CD1c-positive myeloid dendritic cell (primary cell): ENCODE data around the gene OTOA.
"Not testable (repeated sequence)": the region's sequence is repeated elsewhere in the genome, so short reads cannot be mapped to it uniquely, and the experiment has no call there.

ENCODE experiments used
- DNase-seq: peaks from one replicate; pipeline ENCODE4 v3.0.0-alpha.2; 2016; ENCODE audit errors: extremely low spot score

OTOA gene

DNA sequence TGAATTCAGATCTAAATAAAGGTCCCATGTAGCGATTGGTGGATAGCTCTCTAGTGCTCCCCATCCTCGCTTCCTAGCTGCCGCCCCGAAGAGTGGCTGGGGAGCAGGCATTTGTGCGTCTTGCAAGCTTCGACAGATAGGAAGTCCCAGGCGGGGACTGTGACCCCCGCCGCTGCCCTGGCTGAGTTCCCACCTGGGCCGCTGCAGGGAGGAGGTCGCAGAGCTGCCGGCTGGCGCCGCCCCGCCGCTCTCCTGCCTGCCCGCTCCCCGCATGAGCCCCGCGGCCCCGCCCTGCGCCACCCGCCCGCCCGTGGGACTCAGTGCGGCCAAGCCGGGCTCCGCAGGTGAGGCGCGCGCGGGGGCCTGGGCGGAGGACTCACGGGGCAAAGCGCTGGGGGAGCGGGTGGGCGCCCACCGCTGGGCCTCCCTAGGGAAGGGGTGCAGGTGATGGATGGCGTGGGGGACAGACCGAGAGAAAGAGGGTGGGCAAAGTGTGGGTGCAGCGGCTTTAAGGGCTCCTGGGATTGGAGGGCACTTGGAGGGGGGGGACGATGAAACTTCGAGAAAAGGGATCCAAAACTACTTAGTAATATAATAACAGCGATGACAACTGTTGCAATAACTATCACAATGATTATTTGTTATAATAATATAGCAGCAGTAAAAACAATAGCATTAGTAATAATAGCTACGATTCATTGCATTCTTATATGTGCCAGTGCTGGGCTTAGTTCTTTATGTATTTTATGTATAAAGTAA lies at the start of gene OTOA:
Gene OTOA, plus strand, starts transcription at position 80 of the 759 bp plus-strand sequence. CDS start 14,547 bp downstream, outside the sequence.
- peak; percentile 10 for DNase-seq

DNA sequence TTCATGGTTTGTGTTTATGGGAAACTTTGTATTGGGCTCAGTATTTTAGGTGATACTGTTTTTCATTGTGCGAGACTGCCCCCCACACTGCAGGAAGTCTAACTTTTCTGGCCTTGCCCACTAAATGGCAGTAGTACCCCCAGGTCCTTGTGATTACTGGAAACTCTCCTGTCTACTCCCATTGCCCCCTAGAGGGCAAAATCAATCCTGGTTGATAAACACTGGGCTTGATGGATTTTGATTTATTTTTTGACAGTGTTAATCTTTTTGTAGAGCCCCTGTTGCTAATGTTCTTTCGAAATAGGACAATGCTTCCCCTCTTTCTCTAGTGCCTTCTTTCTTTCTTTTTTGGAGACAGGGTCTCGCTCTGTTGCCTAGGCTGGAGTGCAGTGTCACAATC lies 48.9 kb upstream of the OTOA start:
- no peak for DNase-seq

DNA sequence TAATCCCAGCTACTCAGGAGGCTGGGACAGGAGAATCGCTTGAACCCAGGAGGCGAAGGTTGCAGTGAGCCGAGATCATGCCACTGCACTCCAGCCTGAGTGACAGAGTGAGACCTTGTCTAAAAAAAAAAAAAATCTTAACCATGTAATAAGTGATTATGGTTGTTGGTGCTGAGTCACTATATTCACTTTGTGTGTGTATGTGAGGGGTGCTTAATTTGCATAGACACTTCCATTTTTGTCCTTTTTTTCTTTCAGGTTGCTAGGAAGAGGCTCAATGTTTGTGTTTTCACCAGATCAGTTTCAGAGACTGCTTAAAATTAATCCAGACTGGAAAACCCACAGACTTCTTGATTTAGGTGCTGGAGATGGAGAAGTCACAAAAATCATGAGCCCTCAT lies 46.2 kb upstream of the OTOA start:
- peak; percentile 51 for DNase-seq

DNA sequence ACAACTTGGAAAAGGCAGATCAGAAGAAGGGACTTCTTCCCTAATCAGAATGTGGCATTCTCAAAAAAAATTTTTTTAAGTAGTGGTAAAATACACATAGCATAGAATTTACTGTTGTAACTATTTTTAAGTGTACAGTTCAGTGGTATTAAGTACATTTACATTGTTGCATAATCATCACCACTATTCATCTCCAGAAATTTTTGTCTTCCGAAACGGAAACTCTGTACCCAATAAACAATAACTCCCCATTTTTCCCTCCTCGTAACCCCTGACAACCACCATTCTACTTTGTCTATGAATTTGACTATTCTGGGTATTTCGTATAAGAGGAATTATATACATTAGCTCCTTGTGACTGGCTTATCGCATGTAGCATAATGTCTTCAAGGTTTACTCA lies 45.5 kb upstream of the OTOA start:
- DNase-seq = no peak

DNA sequence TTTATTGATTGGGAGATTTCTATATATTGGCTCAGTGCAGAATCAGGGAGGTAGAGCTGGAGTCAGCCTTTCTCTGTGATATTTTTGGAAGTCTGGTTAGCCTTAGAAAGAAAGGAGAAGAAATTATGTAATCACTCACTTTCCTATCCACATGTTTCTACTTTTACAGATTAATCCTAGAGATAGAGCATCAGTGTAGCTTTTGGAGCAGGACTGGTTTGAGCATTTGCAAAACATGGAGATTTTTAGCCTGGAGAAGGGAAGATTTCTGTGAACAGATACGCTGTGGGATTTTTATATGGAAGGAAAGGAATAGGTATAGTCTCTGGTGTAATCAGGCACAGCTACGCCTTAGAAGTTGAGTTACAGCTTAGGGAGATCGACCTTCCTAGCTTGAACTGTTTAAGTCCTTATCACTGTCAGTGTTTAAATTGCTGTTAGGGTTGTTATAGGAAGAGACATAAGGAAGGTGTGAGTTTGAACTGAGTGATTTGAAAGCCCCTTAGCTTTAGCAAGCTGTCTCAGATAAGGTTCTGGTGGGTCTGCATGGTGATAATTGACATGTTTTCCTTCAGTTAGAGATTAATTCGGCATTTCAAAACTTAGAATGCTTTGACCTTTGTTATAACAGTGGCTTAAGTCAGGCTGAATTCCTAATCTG lies 43.9 kb upstream of the OTOA start:
- no peak for DNase-seq

DNA sequence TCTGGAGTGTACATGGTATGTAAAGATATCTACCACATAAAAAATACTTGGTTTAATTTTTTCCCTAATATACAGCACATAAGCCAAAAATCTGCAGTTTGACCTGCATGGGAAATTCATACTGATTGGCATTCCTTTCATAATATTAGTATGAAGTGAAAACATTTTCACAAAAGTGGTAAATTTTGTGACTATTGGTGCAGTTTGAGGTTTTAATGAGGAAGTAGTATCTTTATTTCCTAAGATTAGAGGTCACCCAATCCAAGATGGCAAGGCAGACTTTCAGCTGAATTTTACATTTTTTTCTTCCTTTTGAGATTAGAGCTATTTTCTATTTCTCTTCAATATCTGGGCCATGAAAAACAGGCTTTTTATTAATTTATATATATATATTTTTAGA lies 43.2 kb upstream of the OTOA start:
- no peak for DNase-seq

DNA sequence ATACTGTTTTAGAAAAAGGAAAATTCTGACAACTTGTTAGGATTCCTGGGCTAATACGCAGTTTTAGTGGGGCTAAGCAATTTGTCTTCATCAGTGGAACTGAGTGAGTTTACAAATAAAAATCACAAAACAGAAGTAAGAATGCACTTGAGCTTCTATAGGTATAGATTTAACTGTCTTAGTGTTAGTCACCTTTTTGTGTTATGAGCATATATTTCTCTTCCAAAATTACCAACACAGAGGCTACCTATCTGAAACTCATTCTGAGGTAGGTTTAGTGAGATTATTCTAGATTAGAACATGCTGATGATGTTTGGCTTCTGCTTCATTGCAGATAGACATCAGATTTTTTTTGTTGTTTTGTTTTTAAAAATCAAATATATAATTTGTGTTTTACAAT lies 41.2 kb upstream of the OTOA start:
- DNase-seq = no peak

DNA sequence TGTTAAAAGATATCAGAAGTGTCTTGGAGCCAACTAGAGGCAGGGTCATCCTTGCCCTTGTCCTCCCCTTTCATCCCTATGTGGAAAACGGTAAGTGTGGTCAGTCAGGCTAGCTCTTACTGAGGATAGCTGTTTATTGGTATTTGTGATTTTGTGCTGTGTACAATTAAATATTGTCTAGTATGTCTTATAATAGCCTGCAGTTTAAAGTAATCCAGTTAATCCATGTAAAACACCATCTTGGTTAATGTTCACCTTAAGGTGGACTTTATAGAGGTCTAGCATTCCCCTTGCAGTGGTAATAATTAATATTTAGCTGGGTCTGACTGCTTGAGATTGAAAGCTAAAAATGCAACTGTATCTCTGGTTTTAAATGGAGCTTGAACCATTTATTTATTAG lies 38.7 kb upstream of the OTOA start:
- DNase-seq = no peak

DNA sequence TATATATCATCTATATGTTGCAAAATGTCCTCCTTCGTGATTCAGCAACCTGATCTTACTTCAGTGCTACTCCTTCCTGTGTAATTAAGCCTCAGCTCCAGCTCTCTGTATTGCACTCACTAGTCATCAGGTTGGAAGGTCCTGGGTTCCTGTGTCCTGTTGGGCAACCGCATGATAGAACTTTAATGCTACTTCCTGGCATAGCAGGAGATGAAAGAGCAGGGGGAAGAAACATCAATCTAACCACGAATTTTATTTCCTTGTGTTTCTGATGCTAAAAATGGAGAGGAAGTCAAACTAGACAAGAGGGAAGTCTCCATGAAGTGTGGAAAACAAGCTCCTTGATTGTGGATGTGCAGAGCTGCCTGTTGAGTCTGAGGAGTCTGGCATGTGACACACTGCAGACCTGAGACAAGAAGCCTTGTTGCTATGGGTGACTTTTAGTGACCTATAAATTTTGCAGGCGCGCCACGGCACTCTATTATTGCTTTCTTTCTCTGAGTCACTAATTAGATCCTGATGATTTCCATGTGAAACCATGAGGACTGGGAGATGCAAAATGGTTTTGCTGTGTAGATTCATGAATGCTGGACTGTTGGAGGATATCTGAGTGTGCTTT lies 37.0 kb upstream of the OTOA start:
- DNase-seq = peak; percentile 79

DNA sequence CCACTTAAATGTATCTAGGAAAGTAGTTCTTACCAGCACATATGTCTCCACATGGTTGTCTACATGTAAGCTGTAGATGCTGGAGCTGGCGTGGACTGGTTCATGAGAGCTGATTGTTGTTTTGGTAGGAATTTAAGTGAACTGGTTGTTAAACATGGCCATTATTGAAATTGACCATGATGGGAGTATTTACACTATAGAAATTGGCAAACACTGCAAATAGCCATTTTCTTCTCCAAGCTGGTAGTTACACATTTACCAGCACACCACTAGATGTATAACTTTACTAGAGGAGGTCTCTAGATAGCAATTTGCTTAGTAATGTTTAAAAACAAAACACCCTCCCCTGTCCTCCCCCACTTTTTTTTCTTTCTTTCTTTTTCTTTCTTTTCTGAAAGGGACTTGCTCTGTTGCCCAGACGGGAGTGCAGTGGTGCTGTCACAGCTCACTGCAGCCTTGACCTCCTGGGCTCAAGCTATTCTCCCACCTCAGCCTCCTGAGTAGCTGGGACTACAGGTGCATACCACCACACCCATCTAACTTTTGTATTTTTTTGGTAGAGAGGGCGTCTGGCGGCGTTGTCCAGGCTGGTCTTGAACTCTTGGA lies 35.5 kb upstream of the OTOA start:
- no peak for DNase-seq

DNA sequence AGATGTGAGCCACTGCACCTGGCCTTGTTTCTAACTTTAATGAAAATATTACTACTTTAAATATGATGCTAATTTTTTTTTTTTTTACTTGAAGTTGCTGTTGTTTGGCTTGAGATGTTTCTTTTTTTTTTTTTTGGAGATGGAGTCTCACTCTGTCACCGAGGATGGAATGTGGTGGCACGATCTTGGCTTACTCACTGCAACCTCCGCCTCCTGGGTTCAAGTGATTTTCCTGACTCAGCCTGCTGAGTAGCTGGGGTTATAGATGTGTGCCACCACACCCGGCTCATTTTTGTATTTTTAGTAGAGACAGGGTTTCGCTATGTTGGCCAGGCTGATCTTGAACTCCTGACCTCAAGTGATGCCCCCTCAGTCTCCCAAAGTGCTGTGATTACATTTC lies 35.0 kb upstream of the OTOA start:
- DNase-seq = no peak

DNA sequence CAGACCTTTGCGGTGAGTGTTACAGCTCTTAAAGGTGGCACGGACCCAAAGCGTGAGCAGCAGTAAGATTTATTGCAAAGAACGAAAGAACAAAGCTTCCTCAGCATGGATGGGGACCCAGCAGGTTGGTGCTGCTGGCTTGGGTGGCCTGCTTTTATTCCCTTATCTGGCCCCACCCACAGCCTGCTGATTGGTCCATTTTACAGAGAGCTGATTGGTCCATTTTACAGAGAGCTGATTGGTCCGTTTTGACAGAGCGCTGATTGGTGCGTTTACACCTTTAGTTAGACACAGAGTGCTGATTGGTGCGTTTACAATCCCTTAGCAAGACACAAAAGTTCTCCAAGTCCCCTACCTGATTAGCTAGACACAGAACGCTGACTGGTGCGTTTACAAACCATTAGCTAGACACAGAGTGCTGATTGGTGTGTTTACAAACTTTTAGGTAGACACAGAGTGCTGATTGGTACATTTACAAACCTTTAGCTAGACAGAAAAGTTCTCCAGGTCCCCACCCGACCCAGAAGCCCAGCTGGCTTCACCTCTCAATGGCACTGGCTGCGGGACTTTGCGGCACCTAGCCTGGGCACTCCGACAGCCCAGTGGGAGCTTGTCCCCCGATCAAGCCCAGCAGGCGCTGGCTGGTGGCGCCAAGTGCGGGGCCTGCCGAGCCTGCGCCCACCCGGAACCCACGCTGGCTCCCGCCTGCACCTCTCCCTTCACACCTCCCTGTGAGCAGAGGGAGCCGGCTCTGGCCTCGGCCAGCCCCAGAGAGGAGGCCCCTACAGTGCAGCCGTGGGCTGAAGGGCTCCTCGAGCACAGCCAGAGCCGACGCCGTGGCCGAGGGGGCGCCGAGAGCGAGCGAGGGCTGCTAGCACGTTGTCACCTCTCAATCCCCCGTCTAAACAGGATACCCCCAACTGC lies 33.9 kb upstream of the OTOA start:
- DNase-seq = not testable (repeated sequence)

DNA sequence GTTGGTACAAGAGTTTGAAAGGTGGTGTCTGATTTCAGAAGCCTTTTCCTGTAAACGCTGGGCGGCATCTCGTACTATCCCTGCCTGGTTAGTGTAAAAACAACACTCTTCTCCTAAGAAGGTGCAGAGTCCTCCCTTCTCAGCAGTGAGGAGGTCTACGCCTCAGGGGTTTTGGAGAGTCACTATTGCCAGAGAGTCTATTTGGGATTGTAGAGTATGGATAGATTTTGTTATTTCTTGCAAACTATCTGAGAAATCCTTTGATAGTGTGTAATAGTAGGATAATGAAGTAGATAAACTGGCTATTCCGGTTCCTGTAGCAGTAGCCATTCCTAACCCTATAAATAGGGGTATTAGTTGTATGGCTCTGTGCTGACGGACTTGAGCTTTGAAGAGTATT lies 32.9 kb upstream of the OTOA start:
- not testable (repeated sequence) for DNase-seq

DNA sequence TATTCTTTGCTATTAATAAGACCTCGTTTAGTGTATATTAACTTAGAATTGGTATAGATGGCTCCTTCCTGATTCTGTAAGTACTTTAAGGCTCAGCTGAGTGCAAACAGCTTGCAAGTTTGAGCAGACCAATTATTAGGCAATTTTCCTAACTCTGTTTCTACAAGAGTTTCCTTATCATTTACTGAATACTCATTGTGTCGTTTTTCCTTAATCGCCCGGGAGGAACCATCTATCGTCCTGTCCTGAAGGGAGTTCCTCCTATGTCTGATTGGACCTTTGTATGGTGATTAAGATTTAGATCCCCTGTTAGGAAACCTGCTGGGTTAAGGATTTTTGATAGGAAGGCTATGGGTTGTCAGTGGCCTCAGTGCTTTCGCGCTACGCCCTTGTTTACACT lies 32.4 kb upstream of the OTOA start:
- peak; percentile 37 for DNase-seq

DNA sequence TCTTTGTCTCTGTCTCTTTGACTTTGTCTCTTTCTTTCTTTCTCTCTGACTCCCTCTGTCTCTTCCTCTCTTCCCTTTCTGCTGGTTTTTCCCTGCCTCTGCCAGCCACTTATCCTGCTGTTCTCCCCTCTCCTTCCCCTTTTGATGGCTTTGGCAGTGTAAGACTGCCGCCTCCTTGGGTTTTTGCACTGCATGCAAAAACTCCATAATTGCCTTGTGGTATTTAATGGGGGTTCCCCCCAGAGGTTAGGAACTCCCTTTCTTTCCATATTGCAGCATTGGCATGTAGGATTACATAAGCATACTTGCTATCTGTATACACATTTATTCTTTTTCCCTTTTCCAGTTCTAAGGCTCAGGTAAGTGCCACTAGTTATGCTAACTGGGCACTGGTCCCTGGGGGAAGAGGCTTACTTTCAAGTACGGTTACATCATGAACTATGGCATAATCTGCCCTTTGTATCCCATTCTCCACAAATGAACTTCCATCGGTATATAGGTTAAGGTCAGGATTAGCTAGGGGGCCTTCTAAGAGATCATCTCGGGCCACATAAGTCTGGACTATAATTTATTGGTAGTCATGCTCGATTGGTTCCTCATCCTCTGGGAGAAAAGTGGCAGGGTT lies 31.7 kb upstream of the OTOA start:
- peak; percentile 54 for DNase-seq

DNA sequence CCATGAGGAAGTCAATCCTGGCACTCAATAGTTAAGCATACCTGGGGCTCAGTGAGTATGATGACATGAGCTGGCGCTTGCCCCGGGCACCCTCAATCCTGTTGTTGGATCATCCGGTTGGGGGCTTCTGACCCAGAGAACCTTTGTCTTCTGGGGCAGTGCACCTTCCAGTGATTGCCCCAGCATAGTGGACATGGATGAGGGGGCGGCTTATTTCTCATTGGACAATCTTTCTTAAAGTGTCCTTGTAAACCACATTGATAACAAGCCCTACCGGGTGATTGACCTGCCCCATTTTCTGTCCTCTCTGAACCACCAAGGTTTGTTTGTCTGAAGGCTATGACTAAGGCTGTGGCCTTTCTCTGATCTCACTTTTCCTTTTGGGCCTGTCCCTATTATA lies 29.6 kb upstream of the OTOA start:
- DNase-seq = no peak

DNA sequence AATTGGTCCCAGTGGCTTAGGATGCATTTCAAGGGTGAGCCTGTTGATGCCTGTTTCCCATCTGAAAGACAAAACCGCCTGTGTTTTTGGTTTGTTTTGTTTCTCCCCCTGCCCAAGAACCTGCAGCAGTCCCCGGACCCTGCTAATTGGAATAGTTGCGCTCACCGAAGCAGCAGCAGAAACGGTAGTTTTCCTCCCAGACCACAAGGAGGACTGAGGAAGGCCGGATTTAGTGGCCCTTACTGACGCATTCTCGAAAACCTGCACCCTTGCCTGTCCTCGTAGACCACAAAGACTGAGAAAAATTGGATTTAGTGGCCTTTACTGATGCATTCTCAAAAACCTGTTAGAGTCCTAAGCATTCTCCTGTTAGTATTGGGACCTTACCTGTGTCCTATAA lies 28.1 kb upstream of the OTOA start:
- DNase-seq = not testable (repeated sequence)

DNA sequence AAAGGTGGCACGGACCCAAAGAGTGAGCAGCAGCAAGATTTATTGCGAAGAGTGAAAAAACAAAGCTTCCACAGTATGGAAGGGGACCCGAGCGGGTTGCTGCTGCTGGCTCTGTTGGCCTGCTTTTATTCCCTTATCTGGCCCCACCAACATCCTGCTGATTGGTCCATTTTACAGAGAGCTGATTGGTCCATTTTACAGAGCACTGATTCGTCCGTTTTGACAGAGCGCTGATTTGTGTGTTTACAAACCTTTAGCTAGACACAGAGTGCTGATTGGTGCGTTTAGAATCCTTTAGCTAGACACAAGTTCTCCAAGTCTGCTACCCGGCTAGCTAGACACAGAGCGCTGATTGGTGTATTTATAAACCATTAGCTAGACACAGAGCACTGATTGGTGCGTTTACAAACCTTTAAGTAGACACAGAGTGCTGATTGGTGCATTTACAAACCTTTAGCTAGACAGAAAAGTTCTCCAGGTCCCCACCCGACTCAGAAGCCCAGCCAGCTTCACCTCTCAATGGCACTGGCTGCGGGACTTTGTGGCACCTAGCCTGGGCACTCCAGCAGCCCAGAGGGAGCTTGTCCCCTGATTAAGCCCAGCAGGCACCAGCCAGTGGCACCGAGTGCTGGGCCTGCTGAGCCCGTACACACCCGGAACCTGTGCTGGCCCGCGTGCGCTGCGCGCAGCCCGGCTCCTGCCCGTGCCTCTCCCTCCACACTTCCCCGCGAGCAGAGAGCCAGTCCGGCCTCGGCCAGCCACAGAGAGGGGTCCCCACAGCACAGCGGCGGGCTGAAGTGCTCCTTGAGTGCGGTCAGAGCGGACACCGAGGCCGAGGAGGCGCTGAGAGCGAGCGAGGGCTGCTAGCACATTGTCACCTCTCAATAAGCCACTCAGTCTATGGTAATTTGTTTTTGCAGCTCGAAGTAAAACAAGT lies 26.5 kb upstream of the OTOA start:
- no peak for DNase-seq

DNA sequence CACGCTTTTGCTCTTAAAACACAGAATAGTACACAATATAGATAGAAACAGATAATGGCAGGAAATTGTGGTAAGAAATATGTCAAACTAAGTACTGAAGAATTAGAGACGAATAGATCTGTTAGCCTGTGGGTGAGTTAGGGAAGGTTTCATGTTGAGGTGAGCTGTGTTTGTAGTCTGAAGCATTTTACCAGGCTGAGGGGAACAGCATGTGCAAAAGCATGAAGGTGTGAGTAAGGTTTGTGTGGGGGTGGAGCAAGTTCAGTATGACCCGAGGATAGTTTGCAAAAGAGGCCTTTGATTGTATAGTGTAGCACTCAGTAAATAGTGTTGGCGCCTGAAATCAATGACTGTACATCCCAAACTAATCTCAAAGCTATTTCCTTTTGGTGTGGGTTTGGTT lies 25.2 kb upstream of the OTOA start:
- no peak for DNase-seq

DNA sequence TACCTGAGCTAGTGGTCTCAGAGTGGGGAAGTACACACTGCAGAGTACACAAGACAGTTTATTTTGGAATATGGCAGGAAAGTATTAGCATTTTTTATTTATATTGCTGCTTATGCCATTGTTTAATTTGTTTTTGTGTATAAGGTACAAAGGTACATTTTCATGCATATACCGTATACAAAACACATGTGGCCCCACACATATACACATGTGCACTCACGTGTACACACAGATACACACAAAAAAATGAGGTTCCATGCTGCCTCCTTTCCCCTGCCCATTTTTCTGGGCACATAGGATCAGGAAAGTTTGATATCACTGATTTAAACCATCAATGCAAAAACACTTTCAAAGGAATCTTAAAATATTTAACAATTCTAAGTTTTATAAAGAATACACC lies 24.3 kb upstream of the OTOA start:
- no peak for DNase-seq
